HG03139 (cell line): ENCODE measurements around the gene FGD3.
"Not testable (repeated sequence)": the region's sequence is repeated elsewhere in the genome, so short reads cannot be mapped to it uniquely, and the experiment has no call there.

Source experiments
- ATAC-seq: cut with Tn5 transposase; IDR thresholded peaks from one replicate; pipeline ENCODE4 v1.9.1; 2021; ENCODE audit not compliant: unreplicated experiment

Gene FGD3

GRCh38 chr9:92974761-92975755 lies 27.7 kb downstream of the FGD3 start:
- no peak for ATAC-seq

DNA sequence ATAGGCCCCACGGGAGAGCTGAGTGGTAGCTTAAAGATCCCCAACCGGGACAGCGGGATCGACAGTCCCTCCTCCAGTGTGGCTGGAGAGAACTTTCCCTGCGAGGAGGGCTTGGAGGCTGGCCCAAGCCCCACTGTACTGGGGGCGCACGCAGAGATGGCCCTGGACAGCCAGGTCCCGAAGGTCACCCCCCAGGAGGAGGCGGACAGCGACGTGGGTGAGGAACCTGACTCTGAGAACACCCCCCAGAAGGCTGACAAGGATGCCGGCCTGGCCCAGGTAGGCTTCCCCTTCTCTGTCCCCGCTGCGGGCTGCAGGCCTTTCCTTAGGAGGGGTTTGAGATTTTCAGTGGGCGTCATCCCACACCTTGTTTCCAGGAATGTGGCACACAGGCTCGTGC lies 29.1 kb downstream of the FGD3 start:
- ATAC-seq, result no peak

DNA sequence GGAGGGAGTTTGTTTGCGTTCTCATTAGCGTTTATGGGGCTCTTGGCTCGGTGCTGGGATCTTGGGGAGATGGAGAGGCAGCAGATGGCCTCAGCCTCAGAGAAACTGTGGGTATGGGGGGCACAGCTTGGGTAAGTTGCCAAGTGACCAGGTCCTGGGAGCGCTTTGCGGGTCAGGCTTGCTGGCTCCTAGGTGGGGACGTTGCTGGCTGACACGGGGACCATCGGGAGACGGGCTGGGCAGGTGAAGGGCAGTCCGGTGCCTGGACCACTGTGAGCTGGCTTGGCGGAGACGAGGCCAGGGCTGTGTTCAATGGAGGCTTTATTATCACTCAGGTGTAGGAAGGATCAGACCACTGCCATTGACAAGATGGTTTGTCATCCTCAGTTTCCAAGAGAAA lies 30.0 kb downstream of the FGD3 start:
- ATAC-seq, result no peak

GRCh38 chr9:92978345-92978875 lies 31.1 kb downstream of the FGD3 start:
- ATAC-seq, result no peak

GRCh38 chr9:92979283-92980056 lies 32.1 kb downstream of the FGD3 start:
- ATAC-seq, result no peak

GRCh38 chr9:92980085-92980745 lies 32.9 kb downstream of the FGD3 start:
- no peak for ATAC-seq

DNA sequence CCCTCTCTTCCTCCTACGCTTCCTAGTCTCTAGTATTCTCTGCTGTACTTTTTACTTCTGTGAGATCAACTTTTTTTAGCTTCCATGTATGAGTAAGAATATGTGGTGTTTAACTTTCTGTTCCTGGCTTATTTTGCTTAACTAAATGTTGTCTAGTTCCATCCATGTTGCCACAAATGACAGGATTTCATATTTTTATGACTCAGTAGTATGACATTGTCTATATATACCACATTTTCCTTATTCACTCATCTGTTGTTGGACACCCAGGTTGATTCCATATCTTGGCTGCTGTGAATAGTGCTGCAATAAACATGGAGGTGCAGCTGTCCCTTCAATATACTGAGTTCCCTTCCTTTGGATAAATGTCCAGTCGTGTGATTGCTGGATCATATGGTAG lies 34.8 kb downstream of the FGD3 start:
- ATAC-seq, result no peak

GRCh38 chr9:92983984-92984589 lies 36.8 kb downstream of the FGD3 start:
- ATAC-seq, result no peak

DNA sequence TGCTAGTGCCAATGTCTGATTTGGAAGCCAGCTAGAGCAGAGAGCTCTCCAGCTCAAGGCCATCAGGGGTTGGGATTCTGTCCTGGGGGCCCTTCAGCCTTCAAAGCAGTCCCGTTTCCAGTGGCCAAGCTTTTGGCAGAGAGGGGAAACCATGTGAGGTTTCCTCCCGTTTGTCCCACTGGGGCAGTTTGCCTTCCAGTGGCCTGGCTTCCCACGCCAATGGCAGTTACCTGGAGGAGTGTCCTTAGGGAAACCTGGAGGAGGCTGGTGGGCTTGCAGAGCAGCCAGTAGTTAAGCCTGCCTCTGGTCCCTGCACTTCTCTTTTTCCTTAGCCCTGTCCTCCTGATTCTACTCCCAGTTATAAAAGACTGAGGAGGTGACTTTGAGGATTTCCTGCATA lies 37.7 kb downstream of the FGD3 start:
- no peak for ATAC-seq

DNA sequence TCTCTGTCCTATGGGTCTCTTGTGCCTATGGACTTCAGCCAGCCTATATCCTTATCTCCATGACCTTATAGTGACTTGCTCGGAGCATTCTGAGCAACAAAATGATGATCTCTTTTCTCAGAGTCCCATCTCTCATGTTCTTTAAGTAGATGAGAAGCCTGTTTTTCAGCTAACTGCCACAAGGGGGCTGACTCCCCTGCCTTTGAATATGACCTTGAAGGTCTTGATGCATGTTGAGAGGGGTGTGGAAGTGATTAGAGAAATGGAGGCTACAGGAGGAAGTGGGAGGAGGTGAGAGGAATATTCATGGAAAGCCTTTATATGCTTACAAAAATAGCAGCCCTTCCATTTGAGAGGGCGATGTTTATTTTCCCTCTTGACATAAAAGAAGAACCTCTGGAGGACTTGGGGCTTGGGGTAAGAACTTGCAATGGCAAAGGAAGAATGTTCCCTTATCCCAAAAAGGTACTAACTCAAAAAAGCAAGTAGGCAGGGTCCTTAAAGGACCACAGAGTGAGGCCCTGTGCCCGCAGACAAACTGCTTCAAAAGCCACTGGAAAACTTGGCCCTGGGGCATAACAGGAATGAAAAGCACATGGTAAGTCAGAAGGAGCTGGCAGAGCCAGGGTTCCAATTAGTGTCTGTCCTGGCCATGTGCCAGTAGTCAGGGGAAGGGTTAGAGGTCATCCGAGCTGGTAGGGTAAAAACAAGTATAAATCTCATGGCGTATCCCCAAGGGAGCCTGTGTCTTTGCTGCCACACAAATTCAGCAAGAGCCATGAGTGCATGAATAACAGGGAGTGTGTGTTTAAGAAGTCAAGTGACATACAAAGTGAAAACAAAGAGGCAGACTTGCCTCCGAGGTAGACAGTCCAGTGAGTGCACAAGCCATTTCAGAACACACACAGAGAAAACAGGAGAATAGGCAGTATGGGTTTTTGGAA lies 39.1 kb downstream of the FGD3 start:
- ATAC-seq, result no peak

DNA sequence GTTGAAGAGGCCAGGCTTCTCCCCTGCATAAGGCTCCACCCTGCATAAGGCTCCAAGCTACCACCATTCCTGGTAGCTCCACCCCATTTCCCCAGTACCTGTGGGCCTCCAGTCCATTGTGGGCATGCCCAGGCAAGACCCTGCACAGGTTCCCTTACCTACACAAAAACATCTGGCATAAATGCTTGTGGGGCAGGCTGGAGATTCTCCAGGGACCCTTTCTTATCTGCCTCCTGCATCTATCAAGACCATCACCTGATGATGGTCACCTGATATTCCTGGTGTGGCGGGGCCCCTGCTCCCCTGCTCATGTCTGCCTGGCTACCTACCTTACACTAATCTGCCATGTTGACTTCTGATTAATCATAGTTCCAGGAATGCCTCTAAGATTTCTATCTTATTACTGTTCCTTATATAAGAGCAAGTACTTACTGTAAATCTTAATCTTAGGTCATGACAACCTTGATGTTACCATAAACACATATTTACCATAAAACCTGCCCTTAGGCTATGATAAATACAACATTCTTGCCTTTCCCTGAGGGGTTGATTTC lies 41.0 kb downstream of the FGD3 start:
- no peak for ATAC-seq

DNA sequence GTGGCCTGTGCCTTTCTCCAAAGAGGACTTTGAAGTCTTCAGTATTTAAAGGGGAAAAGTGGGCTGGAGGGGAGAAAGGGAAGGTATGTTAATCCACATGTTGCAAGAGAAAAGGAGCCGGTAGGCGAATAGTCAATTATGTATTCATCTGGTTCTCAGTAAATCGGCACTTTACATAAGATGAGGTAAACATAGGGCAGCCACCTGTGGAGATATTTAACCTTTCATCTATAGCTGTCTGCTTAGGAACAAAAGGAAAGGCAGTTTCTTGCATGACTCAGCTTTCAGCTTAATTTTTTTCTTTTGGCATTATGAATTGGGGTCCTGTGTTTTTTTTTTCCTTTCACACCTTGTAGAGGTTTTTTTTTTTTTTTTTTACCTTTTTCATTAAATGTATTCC lies 42.2 kb downstream of the FGD3 start:
- ATAC-seq, result no peak

DNA sequence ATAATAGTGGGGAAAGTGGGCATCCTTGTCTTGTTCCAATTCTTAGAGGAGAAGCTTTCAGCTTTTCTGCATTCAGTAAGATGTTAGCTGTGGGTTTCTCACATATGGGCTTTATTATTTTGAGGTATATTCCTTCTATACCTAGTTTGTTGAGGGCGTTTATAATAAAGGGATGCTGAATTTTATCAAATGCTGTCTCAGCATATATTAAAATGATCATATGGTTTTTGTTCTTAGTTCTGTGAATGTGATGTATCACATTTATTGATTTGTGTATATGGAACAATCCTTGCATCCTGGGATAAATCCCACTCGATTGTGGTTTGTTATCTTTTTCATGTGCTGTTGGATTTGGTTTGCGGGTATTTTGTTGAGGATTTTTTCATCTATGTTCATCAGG lies 43.1 kb downstream of the FGD3 start:
- ATAC-seq, result no peak

DNA sequence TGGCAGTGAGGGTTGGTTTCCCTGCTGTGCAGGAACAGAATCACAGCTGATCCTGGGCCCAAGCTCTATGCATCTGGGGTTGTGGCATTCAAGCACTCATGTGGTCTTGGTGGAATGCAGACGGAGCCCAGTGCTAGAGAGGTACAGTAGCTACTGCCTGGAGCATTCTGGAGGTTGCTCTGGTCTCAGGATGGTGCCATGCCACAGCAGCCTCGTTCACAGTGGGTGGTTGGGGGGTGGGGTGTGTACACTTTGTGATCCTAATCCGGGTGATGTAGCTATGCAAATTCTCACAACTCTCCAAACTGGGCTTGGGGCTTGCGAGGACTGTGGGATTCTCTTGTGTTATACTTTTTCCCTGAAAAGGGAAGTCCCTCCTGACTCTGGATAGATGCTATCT lies 45.2 kb downstream of the FGD3 start:
- ATAC-seq, result no peak

- ATAC-seq, result not testable (repeated sequence)
Observed at GRCh38 chr9:92998871-92999270, 51.5 kb downstream of the FGD3 start.

DNA sequence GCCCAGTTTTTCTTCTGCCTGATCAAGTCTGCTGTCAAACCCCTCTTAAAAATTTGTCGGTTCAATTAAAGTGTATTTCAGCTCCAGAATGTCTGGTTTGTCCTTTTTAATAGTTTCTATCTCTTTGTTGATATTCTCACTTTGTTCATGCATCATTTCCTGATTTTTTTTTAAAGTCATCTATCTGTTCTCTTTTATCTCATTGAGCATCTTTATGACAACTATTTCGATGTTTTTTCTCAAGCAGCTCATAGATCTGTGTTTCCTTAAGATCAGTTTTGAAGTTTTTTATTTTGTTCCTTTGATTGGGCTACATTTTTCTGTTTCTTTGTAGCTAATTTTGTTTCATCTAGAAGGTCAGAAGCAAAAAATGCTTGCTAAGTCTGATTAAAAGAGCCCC lies 53.7 kb downstream of the FGD3 start:
- no peak for ATAC-seq

- ATAC-seq, result no peak
Observed at GRCh38 chr9:93002700-93003099, 55.4 kb downstream of the FGD3 start.

GRCh38 chr9:93003552-93004407 lies 56.5 kb downstream of the FGD3 start:
- no peak for ATAC-seq

DNA sequence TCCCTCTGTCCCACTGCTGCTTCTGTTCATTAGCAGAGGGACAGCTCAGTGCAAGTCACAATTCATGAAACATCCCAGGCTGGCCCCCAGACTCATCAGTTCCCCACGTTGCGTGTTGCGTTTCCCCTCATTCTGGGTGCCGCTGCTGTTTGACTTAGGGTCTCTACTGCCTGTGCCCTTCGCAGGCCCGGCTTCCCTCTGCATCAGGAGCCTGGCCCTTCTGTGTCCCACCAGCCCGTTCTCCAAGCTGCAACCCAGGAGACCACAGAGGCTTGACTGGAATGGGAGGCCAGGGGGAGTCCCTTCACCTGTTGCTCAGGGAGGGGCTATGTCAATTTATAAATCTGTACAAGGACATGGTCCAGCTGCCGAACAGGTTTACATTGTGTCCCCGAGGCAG lies 57.2 kb downstream of the FGD3 start:
- ATAC-seq, result no peak
